Esophagus squamous epithelium (tissue), 5 donors: ENCODE results near the gene SLC45A2. TPM values are rescaled to one million over a fixed set of nuclear protein-coding genes. Genes with fewer than 3 reads are reported as not detected.

ENCODE experiments used
- DNase-seq: peaks from one replicate; lab custom pipeline; 2025; lab: John Stamatoyannopoulos, UW
- H3K27ac ChIP-seq, 4 donors: fragments of 200-600 bp; sonication (generic); one replicate each; pipeline ENCODE4 v1.5.1; 2016 to 2019; ENCODE audit warnings: mild to moderate bottlenecking in 1 of 4
- H3K27me3 ChIP-seq, 4 donors: fragments of 200-600 bp; sonication (generic); 1 replicate in 3 of 4; 2 replicates in 1 of 4; pipeline versions ENCODE4 v1.5.1 to v1.6.0; 2017 to 2021; ENCODE audit warnings: antibody characterized with exemption in 1 of 4
- H3K36me3 ChIP-seq, 3 donors: fragments of 200-600 bp; sonication (generic); one replicate each; pipeline ENCODE4 v1.5.1; 2016 to 2019
- H3K4me1 ChIP-seq, 3 donors: fragments of 200-600 bp; sonication (generic); one replicate each; pipeline ENCODE4 v1.5.1; 2017 to 2019
- H3K4me3 ChIP-seq, 4 donors: fragments of 200-600 bp; sonication (generic); 1 replicate in 3 of 4; 2 replicates in 1 of 4; pipeline ENCODE4 v1.5.1; 2016 to 2019; ENCODE audit warnings: mild to moderate bottlenecking in 2 of 4, moderate library complexity in 1 of 4
- H3K9me3 ChIP-seq, 3 donors: fragments of 200-600 bp; sonication (generic); one replicate each; pipeline ENCODE4 v1.5.1; 2016 to 2019
- CTCF ChIP-seq, 6 experiments: fragments of 450-650 bp in 4 of 6; fragments of 200-600 bp in 2 of 6; sonication (generic) in 2 of 6; IDR thresholded peaks; one replicate each; pipeline ENCODE4 v1.5.1; 2016 to 2019; ENCODE audit warnings: antibody characterized with exemption in 6 of 6, mild to moderate bottlenecking in 4 of 6, moderate library complexity in 4 of 6
- POLR2A ChIP-seq, 4 donors: fragments of 450-650 bp; IDR thresholded peaks; one replicate each; pipeline ENCODE4 v1.6.1; 2017; ENCODE audit warnings: antibody characterized with exemption in 4 of 4, mild to moderate bottlenecking in 4 of 4, moderate library complexity in 3 of 4
- WGBS, 2 donors: methylation state at CpG; one replicate each; pipeline ENCODE4 v1.1.5; 2018; 5-methylcytosine and 5-hydroxymethylcytosine counted together
- intact Hi-C: fragments of 100-400 bp; cut with DNase I; formaldehyde crosslinking; loops from one replicate; pipeline ENCODE4 v1.15.0; 2022
- total RNA-seq, 4 donors: library from RNA; depleted of rRNA; stranded (reverse); fragments of >200 nt; gene quantifications; one replicate each; pipeline ENCODE4 v1.1.0, GENCODE V29; 2016
- donor health status: DM: yes; HTN: yes; CAD: no.

The SLC45A2 gene
- total RNA-seq, 4 donors from 2014 or later: 0.19 TPM; not detected in 3

- H3K4me3 ChIP-seq: no peak overlapping the region
- DNase-seq: no peak
- H3K9me3 ChIP-seq: no peaks in the 10 kb centered on the region
Measured at GRCh38 chr5:33995865-33996264, 11.4 kb upstream of the SLC45A2 start.

GRCh38 chr5:33994845-33995244 lies 10.4 kb upstream of the SLC45A2 start:
- intact Hi-C loops: no loop called here
- DNase-seq: no peak
- peaks cover 0 to 5% (median 0%) of the 10 kb centered on the region in 3 donors for H3K4me1 ChIP-seq
- 31 to 42% methylated on average over 1 of the region's 1 CpG for WGBS, 2 donors
- no peak overlapping the region for H3K4me3 ChIP-seq
- TF ChIP-seq CTCF (IDR thresholded peaks at IDR 0.05): no peak
- no peaks in the 10 kb centered on the region for H3K9me3 ChIP-seq
- H3K27me3 ChIP-seq: no peaks in the 10 kb centered on the region
- H3K27ac ChIP-seq: no peak overlapping the region
- H3K36me3 ChIP-seq: peaks cover 0 to 69% (median 0%) of the 10 kb centered on the region in 3 donors

More at GRCh38 chr5:33995865-33996264, 11.4 kb upstream of the SLC45A2 start:
- 53 to 55% methylated on average over 2 of the region's 2 CpGs for WGBS, 2 donors
- intact Hi-C loops: no loop called here
- Histone ChIP-seq H3K27ac (no peak overlapping the region), H3K27me3 (no peaks in the 10 kb centered on the region), H3K36me3 (peaks cover 0 to 62% (median 0%) of the 10 kb centered on the region in 3 donors), H3K4me1 (peaks cover 0 to 7% (median 0%) of the 10 kb centered on the region in 3 donors)
- TF ChIP-seq POLR2A (IDR thresholded peaks at IDR 0.05) (no peak), CTCF (IDR thresholded peaks at IDR 0.05) (no peak)

- Histone ChIP-seq H3K4me1 (peaks cover 0 to 5% (median 0%) of the 10 kb centered on the region in 3 donors), H3K4me3 (no peak overlapping the region), H3K27ac (no peak overlapping the region), H3K9me3 (no peaks in the 10 kb centered on the region), H3K27me3 (no peaks in the 10 kb centered on the region), H3K36me3 (peaks cover 0 to 76% (median 3%) of the 10 kb centered on the region in 3 donors)
- intact Hi-C loops: no loop called here
- WGBS, 2 donors: 78 to 91% methylated on average over 2 of the region's 2 CpGs
- no peak for DNase-seq
- no peak for TF ChIP-seq POLR2A (IDR thresholded peaks at IDR 0.05)
- no peak for TF ChIP-seq CTCF (IDR thresholded peaks at IDR 0.05)
Measured at GRCh38 chr5:33992864-33993263, 8.4 kb upstream of the SLC45A2 start.

GRCh38 chr5:33985447-33985846 lies 954 bp upstream of the SLC45A2 start:
- Histone ChIP-seq H3K27ac (no peak overlapping the region), H3K9me3 (no peaks in the 10 kb centered on the region), H3K27me3 (no peaks in the 10 kb centered on the region), H3K4me1 (peaks cover 0 to 4% (median 0%) of the 10 kb centered on the region in 3 donors), H3K4me3 (no peak overlapping the region), H3K36me3 (peaks cover 0 to 40% (median 3%) of the 10 kb centered on the region in 3 donors)
- intact Hi-C loops: no loop called here
- no peak for DNase-seq
- 95 to 96% methylated on average over 6 of the region's 6 CpGs for WGBS, 2 donors
- no peak for TF ChIP-seq POLR2A (IDR thresholded peaks at IDR 0.05)
- TF ChIP-seq CTCF (IDR thresholded peaks at IDR 0.05): no peak

GRCh38 chr5:33984178-33984577 lies 315 bp downstream of the SLC45A2 start:
- H3K9me3 ChIP-seq: no peaks in the 10 kb centered on the region
- TF ChIP-seq POLR2A (IDR thresholded peaks at IDR 0.05) (no peak), CTCF (IDR thresholded peaks at IDR 0.05) (no peak)
- no peak overlapping the region for H3K27ac ChIP-seq
- 91 to 99% methylated on average over 6 to 14 of the region's 15 CpGs for WGBS, 2 donors
- peaks cover 0 to 30% (median 1%) of the 10 kb centered on the region in 3 donors for H3K36me3 ChIP-seq
- H3K4me1 ChIP-seq: peaks cover 0 to 4% (median 0%) of the 10 kb centered on the region in 3 donors
- H3K4me3 ChIP-seq: no peak overlapping the region
- no peak for DNase-seq
- intact Hi-C loops: no loop called here
- H3K27me3 ChIP-seq: no peaks in the 10 kb centered on the region
